Skeletal muscle tissue (tissue), 4 donors: ENCODE data around the gene LDLRAP1. TPM values are rescaled to one million over a fixed set of nuclear protein-coding genes. Genes with fewer than 3 reads are reported as not detected.

ENCODE experiments used
- H3K27ac ChIP-seq: one replicate; pipeline ENCODE4 v1.7.0; 2013; ENCODE audit warnings: mild to moderate bottlenecking, low read depth, low read length, inconsistent platforms
- H3K27me3 ChIP-seq, 3 donors: one replicate each; pipeline ENCODE4 v1.7.0; 2013; ENCODE audit warnings: low read length in 3 of 3; ENCODE audit not compliant: control insufficient read depth in 3 of 3, insufficient read depth in 3 of 3
- H3K36me3 ChIP-seq, 3 donors: one replicate each; pipeline ENCODE4 v1.7.0; 2013; ENCODE audit warnings: low read length in 3 of 3; ENCODE audit not compliant: control insufficient read depth in 3 of 3, insufficient read depth in 3 of 3
- H3K4me1 ChIP-seq, 3 donors: one replicate each; pipeline ENCODE4 v1.7.0; 2013; ENCODE audit warnings: low read length in 3 of 3, mild to moderate bottlenecking in 3 of 3; ENCODE audit not compliant: control insufficient read depth in 3 of 3, insufficient read depth in 3 of 3
- H3K4me3 ChIP-seq, 3 donors: one replicate each; pipeline ENCODE4 v1.7.0; 2013; ENCODE audit warnings: low read length in 3 of 3
- H3K9ac ChIP-seq, 3 donors: one replicate each; pipeline ENCODE4 v1.7.0; 2013; ENCODE audit warnings: low read length in 3 of 3, mild to moderate bottlenecking in 3 of 3, moderate library complexity in 2 of 3, low read depth in 1 of 3
- H3K9me3 ChIP-seq, 3 donors: one replicate each; pipeline ENCODE4 v1.7.0; 2013; ENCODE audit warnings: low read length in 3 of 3; ENCODE audit not compliant: control insufficient read depth in 3 of 3
- total RNA-seq: library from RNA; depleted of rRNA; stranded (reverse); fragments of >200 nt; gene quantifications from one replicate; pipeline ENCODE4 v1.2.3, GENCODE V29; 2014
- donor health status: Osteomylitis.

The LDLRAP1 gene
- total RNA-seq, 1 donor from 2014 or later = 4.7 TPM

GRCh38 chr1:25560788-25561187 lies 17.4 kb downstream of the LDLRAP1 start:
- Histone ChIP-seq H3K27me3 (no peaks in the 10 kb centered on the region), H3K9me3 (no peaks in the 10 kb centered on the region), H3K4me1 (peaks cover 20 to 51% (median 45%) of the 10 kb centered on the region in 3 donors), H3K27ac (no peak overlapping the region), H3K9ac (peak overlapping the region in 1 of 3 donors; percentile 19), H3K4me3 (no peak overlapping the region), H3K36me3 (peaks cover 40 to 57% (median 51%) of the 10 kb centered on the region in 3 donors)

GRCh38 chr1:25561421-25562100 lies 18.2 kb downstream of the LDLRAP1 start:
- H3K4me1 ChIP-seq = peaks cover 21 to 50% (median 44%) of the 10 kb centered on the region in 3 donors
- H3K27me3 ChIP-seq = no peaks in the 10 kb centered on the region
- H3K4me3 ChIP-seq = no peak overlapping the region
- H3K9ac ChIP-seq = peak overlapping the region in 1 of 3 donors; percentile 33
- no peaks in the 10 kb centered on the region for H3K9me3 ChIP-seq
- H3K36me3 ChIP-seq = peaks cover 40 to 53% (median 49%) of the 10 kb centered on the region in 3 donors
- H3K27ac ChIP-seq = peak overlapping the region; percentile 3

GRCh38 chr1:25562101-25562927 lies 18.9 kb downstream of the LDLRAP1 start:
- H3K27me3 ChIP-seq = no peaks in the 10 kb centered on the region
- peak overlapping the region; percentile 3 for H3K27ac ChIP-seq
- peaks cover 40 to 52% (median 49%) of the 10 kb centered on the region in 3 donors for H3K36me3 ChIP-seq
- peaks cover 28 to 53% (median 47%) of the 10 kb centered on the region in 3 donors for H3K4me1 ChIP-seq
- H3K9me3 ChIP-seq = no peaks in the 10 kb centered on the region
- no peak overlapping the region for H3K4me3 ChIP-seq
- H3K9ac ChIP-seq = peak overlapping the region in 1 of 3 donors; percentile 33

- Histone ChIP-seq H3K27ac (no peak overlapping the region), H3K9ac (no peak overlapping the region), H3K4me3 (no peak overlapping the region), H3K9me3 (no peaks in the 10 kb centered on the region), H3K36me3 (peaks cover 40 to 49% (median 48%) of the 10 kb centered on the region in 3 donors), H3K27me3 (no peaks in the 10 kb centered on the region), H3K4me1 (peaks cover 34 to 59% (median 53%) of the 10 kb centered on the region in 3 donors)
Observed at GRCh38 chr1:25562928-25563283, 19.5 kb downstream of the LDLRAP1 start.

- Histone ChIP-seq H3K36me3 (peaks cover 34 to 44% (median 42%) of the 10 kb centered on the region in 3 donors), H3K4me3 (no peak overlapping the region), H3K27me3 (no peaks in the 10 kb centered on the region), H3K27ac (no peak overlapping the region), H3K9ac (no peak overlapping the region), H3K9me3 (no peaks in the 10 kb centered on the region), H3K4me1 (peaks cover 40 to 65% (median 58%) of the 10 kb centered on the region in 3 donors)
Observed at GRCh38 chr1:25563330-25564215, 20.2 kb downstream of the LDLRAP1 start.

GRCh38 chr1:25564777-25565574 lies 21.6 kb downstream of the LDLRAP1 start:
- Histone ChIP-seq H3K9ac (peak overlapping the region; percentile 20 to 63 (median 42)), H3K27ac (peak overlapping the region; percentile 87), H3K4me3 (no peak overlapping the region), H3K27me3 (no peaks in the 10 kb centered on the region), H3K9me3 (no peaks in the 10 kb centered on the region), H3K4me1 (peaks cover 46 to 63% (median 62%) of the 10 kb centered on the region in 3 donors), H3K36me3 (peaks cover 28 to 32% (median 32%) of the 10 kb centered on the region in 3 donors)

GRCh38 chr1:25565626-25566025 lies 22.2 kb downstream of the LDLRAP1 start:
- no peaks in the 10 kb centered on the region for H3K27me3 ChIP-seq
- peak overlapping the region; percentile 87 for H3K27ac ChIP-seq
- H3K4me1 ChIP-seq = peaks cover 46 to 60% (median 56%) of the 10 kb centered on the region in 3 donors
- peaks cover 27 to 28% (median 27%) of the 10 kb centered on the region in 3 donors for H3K36me3 ChIP-seq
- no peaks in the 10 kb centered on the region for H3K9me3 ChIP-seq
- no peak overlapping the region for H3K4me3 ChIP-seq
- H3K9ac ChIP-seq = peak overlapping the region; percentile 33 to 63 (median 42)

GRCh38 chr1:25566176-25566729 lies 22.8 kb downstream of the LDLRAP1 start:
- H3K36me3 ChIP-seq = peaks cover 24 to 28% (median 27%) of the 10 kb centered on the region in 3 donors

More at GRCh38 chr1:25566176-25566729, 22.8 kb downstream of the LDLRAP1 start:
- H3K9me3 ChIP-seq = no peaks in the 10 kb centered on the region
- peaks cover 46 to 59% (median 54%) of the 10 kb centered on the region in 3 donors for H3K4me1 ChIP-seq
- H3K27me3 ChIP-seq = no peaks in the 10 kb centered on the region
- H3K9ac ChIP-seq = peak overlapping the region; percentile 52 to 88 (median 57)
- peak overlapping the region; percentile 37 to 43 (median 41) for H3K4me3 ChIP-seq
- H3K27ac ChIP-seq = peak overlapping the region; percentile 87
